Measurements from ENCODE around the gene KMT5B.

The KMT5B gene

GRCh38 chr11:68142441-68143309 lies 70.4 kb downstream of the KMT5B start:
- no peak for DNase-seq

GRCh38 chr11:68142028-68142412 lies 71.1 kb downstream of the KMT5B start:
- peak; percentile 54 for DNase-seq

GRCh38 chr11:68141246-68142027 lies 71.7 kb downstream of the KMT5B start:
- no peak for DNase-seq

- DNase-seq, result peak; percentile 38
Observed at GRCh38 chr11:68140496-68141245, 72.4 kb downstream of the KMT5B start.

GRCh38 chr11:68138237-68138636 lies 74.9 kb downstream of the KMT5B start:
- DNase-seq, result no peak

- DNase-seq, result peak; percentile 46
Observed at GRCh38 chr11:68137833-68138232, 75.3 kb downstream of the KMT5B start.

- DNase-seq, result no peak
Observed at GRCh38 chr11:68136866-68137265, 76.2 kb downstream of the KMT5B start.

GRCh38 chr11:68135161-68135560 lies 77.9 kb downstream of the KMT5B start:
- no peak for DNase-seq

GRCh38 chr11:68133761-68134160 lies 79.3 kb downstream of the KMT5B start:
- DNase-seq, result no peak

GRCh38 chr11:68130121-68130520 lies 83.0 kb downstream of the KMT5B start:
- no peak for DNase-seq

GRCh38 chr11:68128682-68129327 lies 84.3 kb downstream of the KMT5B start:
- DNase-seq, result no peak

GRCh38 chr11:68127714-68128681 lies 85.1 kb downstream of the KMT5B start:
- no peak for DNase-seq

- DNase-seq, result no peak
Observed at GRCh38 chr11:68125164-68125563, 87.9 kb downstream of the KMT5B start.

GRCh38 chr11:68122936-68123539 lies 90.1 kb downstream of the KMT5B start:
- DNase-seq, result no peak

GRCh38 chr11:68121067-68121899 lies 91.8 kb downstream of the KMT5B start, which contains the start of gene CHKA:
Gene CHKA, minus strand, starts transcription at chr11:68121388. Its CDS starts 211 bp downstream, at chr11:68121177.
- DNase-seq, result peak; percentile 26

GRCh38 chr11:68120273-68121066 lies 92.6 kb downstream of the KMT5B start:
- DNase-seq, result no peak

- DNase-seq, result peak; percentile 12
Observed at GRCh38 chr11:68118706-68119448, 94.2 kb downstream of the KMT5B start.

GRCh38 chr11:68117853-68118470 lies 95.1 kb downstream of the KMT5B start:
- no peak for DNase-seq

Measured in NCI-H2029 treated with DMSO at 0.1 percent for 48 hours (cell line).